GM19455 (cell line): ENCODE measurements around the gene ADAMTS16.

Experiments
- ATAC-seq: cut with Tn5 transposase; IDR thresholded peaks from one replicate; pipeline ENCODE4 v1.9.1; 2021; ENCODE audit not compliant: unreplicated experiment

Gene ADAMTS16

DNA sequence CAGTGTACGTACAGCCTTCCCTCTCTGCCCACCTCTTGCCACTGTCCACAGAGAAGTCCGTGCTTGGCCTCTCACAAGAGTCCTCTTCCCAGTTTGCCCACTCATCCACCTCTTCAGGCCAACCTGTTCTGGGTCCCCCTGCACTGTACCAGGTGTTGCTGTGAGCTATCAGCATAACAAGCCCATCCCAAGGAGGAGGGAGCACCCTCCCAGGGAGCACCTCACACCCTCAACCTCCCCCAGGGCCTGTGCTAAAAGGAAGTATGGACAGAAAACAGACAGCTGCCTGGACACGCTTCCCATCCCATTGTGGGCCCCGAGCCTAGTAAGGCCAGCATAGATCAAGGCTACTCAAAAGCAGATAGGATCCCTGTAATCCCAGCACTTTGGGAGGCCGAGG, 168.2 kb downstream of the ADAMTS16 start:
- no peak for ATAC-seq

DNA sequence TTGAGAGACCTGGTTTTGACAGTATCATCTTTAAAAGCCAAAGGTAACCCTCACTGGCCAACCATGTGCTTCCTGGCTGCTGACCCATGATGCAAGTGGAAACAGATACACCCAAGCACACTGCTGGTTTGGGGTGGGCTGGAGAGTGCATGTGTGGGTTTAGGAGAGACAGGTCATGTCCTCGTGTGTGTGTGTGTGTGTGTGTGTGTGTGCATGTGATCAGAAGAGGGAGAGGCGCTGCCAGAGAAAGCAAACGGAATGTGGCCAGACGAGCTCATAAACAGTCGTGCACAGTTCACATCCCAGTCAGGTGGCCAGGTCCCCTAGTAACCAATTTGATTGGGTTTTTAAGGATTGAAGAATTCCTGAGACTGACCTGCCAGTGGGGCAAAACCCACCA, 169.5 kb downstream of the ADAMTS16 start:
- no peak for ATAC-seq

- ATAC-seq: no peak
Observed at GRCh38 chr5:5313101-5313635, 173.0 kb downstream of the ADAMTS16 start.

DNA sequence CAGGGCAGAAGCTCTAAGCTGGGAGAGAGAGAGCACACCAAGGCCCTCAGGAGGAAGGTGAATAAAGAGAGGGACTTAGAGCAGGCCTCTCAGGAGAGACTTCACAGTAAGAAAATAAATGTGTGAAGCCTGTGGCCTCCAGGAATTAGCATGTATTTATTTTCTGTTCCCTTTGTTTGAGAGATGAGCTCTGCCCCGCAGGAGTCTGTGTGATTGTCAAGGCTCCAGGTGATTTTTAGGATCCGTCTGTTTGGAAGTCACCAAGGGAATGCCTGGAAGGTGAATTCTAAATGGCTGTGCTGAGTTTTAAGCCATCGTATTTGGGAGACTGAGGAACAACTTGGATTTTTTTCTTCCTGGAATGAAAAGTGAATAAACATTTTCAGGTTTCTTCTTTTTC, 174.0 kb downstream of the ADAMTS16 start:
- no peak for ATAC-seq

GRCh38 chr5:5314626-5315025, 174.5 kb downstream of the ADAMTS16 start:
- ATAC-seq: no peak

GRCh38 chr5:5315068-5315980, 175.2 kb downstream of the ADAMTS16 start:
- no peak for ATAC-seq

- ATAC-seq: no peak
Observed at GRCh38 chr5:5316334-5316733, 176.2 kb downstream of the ADAMTS16 start.

- ATAC-seq: no peak
Observed at GRCh38 chr5:5317976-5318375, 177.8 kb downstream of the ADAMTS16 start.

- ATAC-seq: no peak
Observed at GRCh38 chr5:5318426-5319190, 178.5 kb downstream of the ADAMTS16 start.

- ATAC-seq: no peak
Observed at GRCh38 chr5:5320062-5320805, 180.1 kb downstream of the ADAMTS16 start.

DNA sequence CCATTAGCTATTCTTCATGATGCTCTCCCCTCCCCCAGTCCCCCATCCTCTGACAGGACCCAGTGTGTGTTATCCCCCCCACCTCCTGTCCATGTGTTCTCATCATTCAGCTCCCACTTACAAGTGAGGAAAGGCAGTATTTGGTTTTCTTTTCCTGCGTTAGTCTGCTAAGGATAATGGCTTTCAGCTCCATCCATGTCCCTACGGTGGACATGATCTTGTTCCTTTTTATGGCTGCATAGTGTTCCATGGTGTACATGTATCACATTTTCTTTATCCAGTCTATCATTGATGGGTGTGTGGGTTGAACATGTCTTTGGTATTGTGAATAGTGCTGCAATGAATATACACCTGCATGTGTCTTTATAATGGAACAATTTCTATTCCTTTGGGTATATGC, 181.0 kb downstream of the ADAMTS16 start:
- ATAC-seq: no peak

DNA sequence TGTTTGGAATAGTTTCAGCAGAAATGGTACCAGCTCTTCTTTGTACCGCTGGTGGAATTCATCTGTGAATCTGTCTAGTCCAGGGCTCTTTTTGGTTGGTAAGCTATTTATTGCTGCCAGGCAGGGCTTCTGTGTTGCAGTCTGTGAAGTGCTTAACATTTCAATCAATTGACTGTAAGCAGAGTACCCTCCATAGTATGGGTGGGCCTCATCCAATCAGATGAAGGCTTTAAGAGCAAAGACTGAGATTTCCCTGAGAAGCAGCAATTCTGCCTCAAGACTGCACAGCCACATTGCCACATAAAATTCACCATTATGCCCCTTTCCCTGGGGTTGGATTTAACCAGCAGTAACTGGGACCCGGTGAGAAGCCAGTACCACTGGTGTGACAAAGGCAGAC, 183.4 kb downstream of the ADAMTS16 start:
- ATAC-seq: no peak

- ATAC-seq: no peak
Observed at GRCh38 chr5:5326115-5326758, 186.1 kb downstream of the ADAMTS16 start.

DNA sequence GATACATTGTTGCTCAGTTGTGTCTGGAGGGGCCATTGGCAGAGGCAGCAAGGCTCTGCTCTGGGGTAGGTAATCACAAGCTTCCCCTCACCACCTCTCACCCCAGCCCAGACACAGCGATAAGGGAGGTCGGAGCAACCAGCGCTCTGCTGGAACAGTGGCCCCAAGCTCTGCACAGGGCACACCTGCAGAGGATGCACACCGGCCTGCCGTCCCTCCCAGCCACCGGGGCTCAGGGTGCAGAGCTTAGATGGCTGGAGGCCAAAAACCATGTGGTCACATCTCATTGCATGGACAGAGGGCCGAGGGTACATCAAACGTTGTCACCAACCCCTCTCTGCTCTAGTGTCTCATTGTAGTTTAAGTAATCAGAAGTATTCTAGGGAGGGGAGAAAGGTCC, 187.0 kb downstream of the ADAMTS16 start:
- ATAC-seq: no peak

- ATAC-seq: no peak
Observed at GRCh38 chr5:5330728-5331452, 190.8 kb downstream of the ADAMTS16 start.

- ATAC-seq: no peak
Observed at GRCh38 chr5:5331848-5332247, 191.7 kb downstream of the ADAMTS16 start.

GRCh38 chr5:5332287-5332686, 192.2 kb downstream of the ADAMTS16 start:
- ATAC-seq: no peak

GRCh38 chr5:5335107-5335506, 195.0 kb downstream of the ADAMTS16 start:
- no peak for ATAC-seq

- ATAC-seq: no peak
Observed at GRCh38 chr5:5335700-5336264, 195.7 kb downstream of the ADAMTS16 start.

- ATAC-seq: no peak
Observed at GRCh38 chr5:5339257-5339656, 199.1 kb downstream of the ADAMTS16 start.
